ENCODE results near the gene CCDC124. TPM values are rescaled to one million over a fixed set of nuclear protein-coding genes. Genes with fewer than 3 reads are reported as not detected.
A peak's percentile ranks its signal among the peaks of the same experiment; 100 is the strongest.

Gene CCDC124
- total and polyA plus RNA-seq, 11 donors, result 45.4 to 195 (median 71.8) TPM

GRCh38 chr19:17965370-17966128 lies 32.7 kb downstream of the CCDC124 start:
- Histone ChIP-seq H3K27ac (no peak overlapping the region), H3K4me1 (peaks cover 0 to 16% (median 0%) of the 10 kb centered on the region in 12 donors), H3K27me3 (peaks cover 7 to 84% (median 43%) of the 10 kb centered on the region in 9 donors), H3K4me3 (no peak overlapping the region), H3K36me3 (no peaks in the 10 kb centered on the region), H3K9me3 (no peaks in the 10 kb centered on the region)
- TF ChIP-seq POLR2A (IDR thresholded peaks at IDR 0.05), result no peak
- TF ChIP-seq, protein P1, sequence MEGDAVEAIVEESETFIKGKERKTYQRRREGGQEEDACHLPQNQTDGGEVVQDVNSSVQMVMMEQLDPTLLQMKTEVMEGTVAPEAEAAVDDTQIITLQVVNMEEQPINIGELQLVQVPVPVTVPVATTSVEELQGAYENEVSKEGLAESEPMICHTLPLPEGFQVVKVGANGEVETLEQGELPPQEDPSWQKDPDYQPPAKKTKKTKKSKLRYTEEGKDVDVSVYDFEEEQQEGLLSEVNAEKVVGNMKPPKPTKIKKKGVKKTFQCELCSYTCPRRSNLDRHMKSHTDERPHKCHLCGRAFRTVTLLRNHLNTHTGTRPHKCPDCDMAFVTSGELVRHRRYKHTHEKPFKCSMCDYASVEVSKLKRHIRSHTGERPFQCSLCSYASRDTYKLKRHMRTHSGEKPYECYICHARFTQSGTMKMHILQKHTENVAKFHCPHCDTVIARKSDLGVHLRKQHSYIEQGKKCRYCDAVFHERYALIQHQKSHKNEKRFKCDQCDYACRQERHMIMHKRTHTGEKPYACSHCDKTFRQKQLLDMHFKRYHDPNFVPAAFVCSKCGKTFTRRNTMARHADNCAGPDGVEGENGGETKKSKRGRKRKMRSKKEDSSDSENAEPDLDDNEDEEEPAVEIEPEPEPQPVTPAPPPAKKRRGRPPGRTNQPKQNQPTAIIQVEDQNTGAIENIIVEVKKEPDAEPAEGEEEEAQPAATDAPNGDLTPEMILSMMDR (IDR thresholded peaks at IDR 0.05), result no peak
- DNase-seq, result no peak
- no peak for ATAC-seq
- intact Hi-C loops (cut with DNase I), result no loop called here
- WGBS, 4 donors, result 58 to 62% (median 60%) methylated on average over 11 of the region's 11 CpGs

GRCh38 chr19:17966129-17966483 lies 33.3 kb downstream of the CCDC124 start:
- Histone ChIP-seq H3K27me3 (peaks cover 7 to 84% (median 43%) of the 10 kb centered on the region in 9 donors), H3K4me3 (no peak overlapping the region), H3K27ac (no peak overlapping the region), H3K9me3 (no peaks in the 10 kb centered on the region), H3K4me1 (peaks cover 0 to 16% (median 0%) of the 10 kb centered on the region in 12 donors), H3K36me3 (no peaks in the 10 kb centered on the region)
- ATAC-seq, result no peak
- 40 to 63% (median 53%) methylated on average over 2 of the region's 2 CpGs for WGBS, 4 donors
- intact Hi-C loops (cut with DNase I), result no loop called here
- TF ChIP-seq POLR2A (IDR thresholded peaks at IDR 0.05), result no peak
- TF ChIP-seq, protein P1 (IDR thresholded peaks at IDR 0.05), result no peak
- DNase-seq, result no peak

DNA sequence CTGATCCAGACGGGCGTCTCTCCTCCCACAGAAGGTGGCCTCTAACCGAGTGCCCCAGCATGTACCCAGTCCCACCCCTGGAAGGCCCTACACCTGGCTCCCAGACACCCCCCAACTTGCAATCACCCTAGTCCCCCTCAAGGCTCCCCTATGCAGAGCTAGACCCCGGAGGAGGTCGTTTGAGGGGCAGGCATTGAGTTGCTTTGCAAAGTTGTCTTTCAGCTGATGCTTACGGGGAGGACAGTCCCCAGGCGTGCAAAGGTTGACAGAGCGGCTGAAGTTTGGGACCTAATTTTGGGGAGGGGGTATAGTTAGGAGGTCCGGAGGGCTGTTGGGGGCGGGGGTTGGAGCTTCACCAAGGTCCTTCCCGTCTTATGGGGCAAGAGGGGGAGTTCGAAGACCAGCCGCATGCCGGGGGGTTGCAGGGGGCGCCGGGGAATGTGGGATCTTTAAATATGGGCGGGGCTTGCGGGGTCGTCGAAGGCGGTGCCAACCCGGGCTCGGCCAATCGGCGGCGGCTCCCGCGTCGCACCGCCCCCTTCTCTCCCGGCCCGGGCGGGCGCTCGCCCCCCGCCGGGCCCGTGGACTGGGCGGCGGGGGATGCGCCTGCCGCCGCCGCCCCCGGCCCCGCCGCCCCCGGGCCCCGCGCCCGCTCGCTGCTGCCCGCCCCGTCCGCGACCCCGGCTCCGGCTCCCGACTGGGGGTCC lies 33.9 kb downstream of the CCDC124 start, which contains the start of gene KCNN1:
KCNN1 (plus strand) TSS at position 558 of the 707 bp plus-strand sequence. CDS start 6,782 bp downstream, outside the sequence.
- TF ChIP-seq, protein P1 (IDR thresholded peaks at IDR 0.05), result no peak
- TF ChIP-seq POLR2A (IDR thresholded peaks at IDR 0.05), result no peak
- Histone ChIP-seq H3K27ac (no peak within 1 kb of the TSS), H3K9me3 (no peaks in the 10 kb centered on the region), H3K4me1 (peaks cover 0 to 16% (median 0%) of the 10 kb centered on the region in 12 donors), H3K27me3 (peaks cover 7 to 82% (median 42%) of the 10 kb centered on the region in 9 donors), H3K36me3 (no peaks in the 10 kb centered on the region), H3K4me3 (peak within 1 kb of the TSS in 2 of 12 donors; percentile 21 to 25)
- intact Hi-C loops (cut with DNase I), result no loop called here
- 5 to 18% (median 7%) methylated on average over 5 to 59 of the region's 59 CpGs for WGBS, 4 donors
- ATAC-seq (no peak), DNase-seq (no peak)
